Measurements from ENCODE around the gene CAMP. TPM values are rescaled to one million over a fixed set of nuclear protein-coding genes. Genes with fewer than 3 reads are reported as not detected.
A peak's percentile ranks its signal among the peaks of the same experiment; 100 is the strongest.

Gene CAMP
- total and polyA plus RNA-seq, 2 experiments from 2014 or later: not detected

- 70% methylated on average over 5 of the region's 5 CpGs for WGBS (ENCODE audit: low lambda C conversion rate, missing lambda C conversion rate)
- no peak overlapping the region for H3K27ac ChIP-seq
- H3K79me2 ChIP-seq: peaks cover 37% of the 10 kb centered on the region
These were observed 42.6 kb upstream of the CAMP start for GRCh38 chr3:48180531-48181253.

GRCh38 chr3:48184299-48184698 lies 39.0 kb upstream of the CAMP start:
- Histone ChIP-seq H3K4me1 (ENCODE audit: insufficient read depth) (peaks cover 11% of the 10 kb centered on the region), H3K79me2 (peaks cover 51% of the 10 kb centered on the region), H3K4me2 (no peak overlapping the region), H3K9me3 (ENCODE audit: low read depth) (no peaks in the 10 kb centered on the region), H3K27ac (no peak overlapping the region), H3K27me3 (no peaks in the 10 kb centered on the region), H4K20me1 (ENCODE audit: insufficient read depth, poor library complexity, severe bottlenecking) (no peaks in the 10 kb centered on the region), H2AFZ (no peak overlapping the region), H3K9me2 (replicated peaks; ENCODE audit: insufficient read depth) (no peaks in the 10 kb centered on the region), H3K4me3 (no peak overlapping the region), H3K36me3 (replicated peaks; ENCODE audit: insufficient read depth, low read depth) (no peaks in the 10 kb centered on the region)
- WGBS (ENCODE audit: low lambda C conversion rate, missing lambda C conversion rate): 89% methylated on average over 2 of the region's 2 CpGs
- TF ChIP-seq EZH2phosphoT487 (IDR thresholded peaks at IDR 0.05; ENCODE audit: low read depth, severe bottlenecking, unreplicated experiment) (no peak), EZH2 (IDR thresholded peaks at IDR 0.05; ENCODE audit: borderline replicate concordance) (no peak), CTCF (IDR thresholded peaks at IDR 0.05; ENCODE audit: poor library complexity) (no peak)
- DNase-seq (ENCODE audit: low spot score): no peak

More at GRCh38 chr3:48180531-48181253, 42.6 kb upstream of the CAMP start:
- DNase-seq (ENCODE audit: low spot score): peak; percentile 16
- no peaks in the 10 kb centered on the region for H4K20me1 ChIP-seq (ENCODE audit: insufficient read depth, poor library complexity, severe bottlenecking)
- no peak for TF ChIP-seq CTCF (IDR thresholded peaks at IDR 0.05; ENCODE audit: poor library complexity)
- no peak for TF ChIP-seq EZH2phosphoT487 (IDR thresholded peaks at IDR 0.05; ENCODE audit: low read depth, severe bottlenecking, unreplicated experiment)
- TF ChIP-seq EZH2 (IDR thresholded peaks at IDR 0.05; ENCODE audit: borderline replicate concordance): no peak
- H2AFZ ChIP-seq: no peak overlapping the region
- H3K4me3 ChIP-seq: no peak overlapping the region
- no peaks in the 10 kb centered on the region for H3K4me1 ChIP-seq (ENCODE audit: insufficient read depth)
- H3K36me3 ChIP-seq (replicated peaks; ENCODE audit: insufficient read depth, low read depth): no peaks in the 10 kb centered on the region
- H3K9me3 ChIP-seq (ENCODE audit: low read depth): no peaks in the 10 kb centered on the region
- H3K4me2 ChIP-seq: no peak overlapping the region
- no peaks in the 10 kb centered on the region for H3K9me2 ChIP-seq (replicated peaks; ENCODE audit: insufficient read depth)
- H3K27me3 ChIP-seq: no peaks in the 10 kb centered on the region

- H3K27ac ChIP-seq: no peak overlapping the region
- H3K9me2 ChIP-seq (replicated peaks; ENCODE audit: insufficient read depth): no peaks in the 10 kb centered on the region
- no peaks in the 10 kb centered on the region for H3K36me3 ChIP-seq (replicated peaks; ENCODE audit: insufficient read depth, low read depth)
- H3K4me1 ChIP-seq (ENCODE audit: insufficient read depth): peaks cover 11% of the 10 kb centered on the region
- no peaks in the 10 kb centered on the region for H4K20me1 ChIP-seq (ENCODE audit: insufficient read depth, poor library complexity, severe bottlenecking)
- H3K9me3 ChIP-seq (ENCODE audit: low read depth): no peaks in the 10 kb centered on the region
- no peaks in the 10 kb centered on the region for H3K27me3 ChIP-seq
- no peak overlapping the region for H3K4me3 ChIP-seq
- no peak for DNase-seq (ENCODE audit: low spot score)
- H3K79me2 ChIP-seq: peaks cover 47% of the 10 kb centered on the region
- TF ChIP-seq EZH2 (IDR thresholded peaks at IDR 0.05; ENCODE audit: borderline replicate concordance): no peak
- H2AFZ ChIP-seq: no peak overlapping the region
- 92% methylated on average over 4 of the region's 4 CpGs for WGBS (ENCODE audit: low lambda C conversion rate, missing lambda C conversion rate)
- H3K4me2 ChIP-seq: no peak overlapping the region
These were observed 38.2 kb upstream of the CAMP start for GRCh38 chr3:48185129-48185528.

- TF ChIP-seq CTCF (IDR thresholded peaks at IDR 0.05; ENCODE audit: poor library complexity): no peak
- TF ChIP-seq EZH2 (IDR thresholded peaks at IDR 0.05; ENCODE audit: borderline replicate concordance): no peak
- no peak for TF ChIP-seq EZH2phosphoT487 (IDR thresholded peaks at IDR 0.05; ENCODE audit: low read depth, severe bottlenecking, unreplicated experiment)
- peak overlapping the region; percentile 73 for H3K4me3 ChIP-seq
- H3K4me1 ChIP-seq (ENCODE audit: insufficient read depth): peaks cover 11% of the 10 kb centered on the region
- H4K20me1 ChIP-seq (ENCODE audit: insufficient read depth, poor library complexity, severe bottlenecking): no peaks in the 10 kb centered on the region
- peak overlapping the region; percentile 78 for H3K27ac ChIP-seq
- peaks cover 40% of the 10 kb centered on the region for H3K79me2 ChIP-seq
- no peaks in the 10 kb centered on the region for H3K36me3 ChIP-seq (replicated peaks; ENCODE audit: insufficient read depth, low read depth)
- H3K9me3 ChIP-seq (ENCODE audit: low read depth): no peaks in the 10 kb centered on the region
- H3K9me2 ChIP-seq (replicated peaks; ENCODE audit: insufficient read depth): no peaks in the 10 kb centered on the region
- H2AFZ ChIP-seq: peak overlapping the region; percentile 57
- H3K4me2 ChIP-seq: peak overlapping the region; percentile 97
- 12% methylated on average over 7 of the region's 7 CpGs for WGBS (ENCODE audit: low lambda C conversion rate, missing lambda C conversion rate)
- DNase-seq (ENCODE audit: low spot score): no peak
- no peaks in the 10 kb centered on the region for H3K27me3 ChIP-seq
These were observed 36.5 kb upstream of the CAMP start for GRCh38 chr3:48186631-48187300.
